Stomach (tissue), 4 donors: ENCODE data around the gene ARID4A.

Source experiments
- CTCF ChIP-seq, 7 experiments: fragments of 450-650 bp in 4 of 7; fragments of 200-600 bp in 3 of 7; sonication (generic) in 3 of 7; IDR thresholded peaks; one replicate each; pipeline ENCODE4 v1.5.1; 2016 to 2019; ENCODE audit warnings: antibody characterized with exemption in 7 of 7, control low read depth in 2 of 7, mild to moderate bottlenecking in 1 of 7
- POLR2A ChIP-seq, 4 donors: fragments of 450-650 bp; IDR thresholded peaks; one replicate each; pipeline ENCODE4 v1.6.1; 2016; ENCODE audit warnings: antibody characterized with exemption in 4 of 4, control low read depth in 2 of 4, mild to moderate bottlenecking in 1 of 4, moderate library complexity in 1 of 4

- TF ChIP-seq CTCF (IDR thresholded peaks at IDR 0.05): no peak
- TF ChIP-seq POLR2A (IDR thresholded peaks at IDR 0.05): no peak
Measured at GRCh38 chr14:58281969-58282368, 16.4 kb upstream of the ARID4A start.
